Measurements from ENCODE around the gene PPP1R16B. TPM values are rescaled to one million over a fixed set of nuclear protein-coding genes. Genes with fewer than 3 reads are reported as not detected.
A peak's percentile ranks its signal among the peaks of the same experiment; 100 is the strongest.

The PPP1R16B gene
- total RNA-seq (10 to 100 TPM; 45.6 to 60.9 TPM), total RNA-seq (151 to 233 reads per million in 2 donors)

DNA sequence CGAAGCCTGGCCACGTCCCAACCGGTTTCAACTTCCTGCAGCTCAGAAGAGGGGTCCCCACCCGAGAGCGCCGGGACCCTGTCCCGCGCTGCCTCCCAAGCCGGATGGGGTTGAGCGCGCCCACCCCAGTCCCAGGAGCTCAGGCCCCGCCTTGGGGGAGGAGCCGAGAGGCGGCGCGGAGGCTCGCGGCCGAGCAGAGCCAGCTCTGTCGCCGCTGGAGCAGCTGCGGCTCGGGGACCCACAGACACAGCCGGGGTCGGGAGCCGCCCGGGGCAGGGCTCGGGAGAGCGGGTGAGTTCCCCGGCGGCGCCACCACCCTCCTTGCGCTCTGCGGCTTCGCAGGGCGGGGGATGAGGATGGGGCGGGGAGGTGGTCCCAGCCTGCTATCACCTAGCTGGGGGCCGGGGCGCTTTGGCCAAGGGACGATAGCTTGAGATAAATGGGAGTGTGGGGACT, at the start of gene PPP1R16B:
Gene PPP1R16B, plus strand, starts transcription at position 196 of the 456 bp plus-strand sequence. CDS start 30,229 bp downstream, outside the sequence.
- DNase-seq = peak; percentile 63 to 67 (median 66)
- Mint-ChIP-seq H3K4me1 (peaks cover 50% of the 10 kb centered on the region), H3K27me3 (no peaks in the 10 kb centered on the region), H3K27ac (peak within 1 kb of the TSS; percentile 98), H3K4me3 (peak within 1 kb of the TSS; percentile 93), H3K36me3 (ENCODE audit: low read depth) (peaks cover 3% of the 10 kb centered on the region)
- H3K9me3 ChIP-seq (ENCODE audit: control insufficient read depth, low read length, poor library complexity, severe bottlenecking) = no peaks in the 10 kb centered on the region
- ATAC-seq = peak; percentile 60

DNA sequence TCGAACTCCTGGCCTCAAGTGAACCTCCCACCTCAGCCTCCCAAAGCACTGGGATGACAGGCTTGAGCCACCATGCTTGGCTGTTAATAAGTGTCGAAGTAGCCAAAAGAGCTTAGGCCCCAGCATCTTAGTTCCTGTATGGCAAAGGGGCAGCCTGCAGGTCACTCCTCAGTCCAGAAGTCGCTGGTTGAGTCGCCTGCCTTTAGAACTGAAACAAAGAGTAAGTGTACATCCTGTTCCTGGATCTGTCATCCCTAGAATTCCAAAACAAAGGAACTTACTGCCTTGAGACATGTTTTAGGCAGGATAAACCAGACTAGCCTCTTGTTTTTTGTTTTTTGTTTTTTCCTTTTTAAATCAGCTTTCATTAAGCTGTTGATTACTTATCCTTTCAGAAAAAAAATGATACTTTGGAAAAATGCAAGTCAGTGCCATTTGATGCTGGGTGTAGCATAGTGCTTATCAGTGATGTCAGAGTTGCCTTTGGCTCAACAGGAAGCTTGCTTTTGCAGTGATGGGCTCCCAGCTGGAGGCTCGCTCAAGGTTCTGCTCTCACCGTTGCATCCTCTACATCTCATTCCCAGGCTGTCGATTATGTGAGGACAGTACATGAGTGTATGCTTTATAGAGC, 48.2 kb upstream of the PPP1R16B start:
- H3K9me3 ChIP-seq (ENCODE audit: control insufficient read depth, low read length, poor library complexity, severe bottlenecking) = no peaks in the 10 kb centered on the region
- Mint-ChIP-seq H3K27ac (no peak overlapping the region), H3K27me3 (no peaks in the 10 kb centered on the region), H3K4me3 (no peak overlapping the region), H3K36me3 (ENCODE audit: low read depth) (peaks cover 21% of the 10 kb centered on the region), H3K4me1 (peaks cover 14% of the 10 kb centered on the region)
- DNase-seq (no peak), ATAC-seq (no peak)

DNA sequence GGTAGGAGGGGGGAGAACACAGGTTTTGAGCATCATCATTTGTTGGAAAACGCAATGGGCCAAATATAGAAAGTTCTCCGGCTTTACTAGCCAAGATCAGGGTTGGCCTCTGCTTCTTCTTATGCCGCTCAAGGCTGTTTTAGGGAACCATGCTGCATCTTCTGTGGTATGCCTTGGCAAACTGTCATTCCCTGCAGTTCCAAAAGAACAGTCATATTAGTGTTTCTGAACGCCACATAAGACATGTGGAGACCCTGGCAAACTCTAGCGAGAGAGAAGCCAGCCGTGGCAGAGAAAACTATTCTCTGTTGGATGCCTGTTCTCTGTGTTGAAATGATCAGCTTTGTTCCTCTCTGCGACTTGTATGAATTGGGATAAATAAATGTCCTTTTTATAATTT, 46.4 kb upstream of the PPP1R16B start:
- Mint-ChIP-seq H3K27ac (no peak overlapping the region), H3K4me3 (no peak overlapping the region), H3K4me1 (peaks cover 13% of the 10 kb centered on the region), H3K36me3 (ENCODE audit: low read depth) (peaks cover 27% of the 10 kb centered on the region), H3K27me3 (no peaks in the 10 kb centered on the region)
- no peak for ATAC-seq
- H3K9me3 ChIP-seq (ENCODE audit: control insufficient read depth, low read length, poor library complexity, severe bottlenecking) = no peaks in the 10 kb centered on the region
- DNase-seq = no peak

DNA sequence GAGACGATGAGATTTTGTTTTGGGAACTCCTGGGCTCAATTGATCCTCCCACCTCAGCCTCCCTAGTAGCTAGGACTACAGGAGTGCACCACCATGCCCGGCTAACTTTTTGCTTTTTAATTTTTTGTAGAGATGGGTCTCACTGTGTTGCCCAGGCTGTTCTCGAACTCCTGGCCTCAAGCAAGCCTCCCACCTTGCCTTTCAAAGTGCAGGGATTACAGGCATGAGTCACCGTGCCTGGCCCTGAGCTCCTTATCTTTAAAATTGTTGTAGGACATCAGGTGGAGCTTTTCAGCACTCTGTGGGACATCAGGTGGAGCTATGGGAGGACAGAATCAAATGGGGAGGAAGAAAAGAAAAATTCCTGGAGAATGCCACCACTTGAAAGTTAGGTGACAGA, 44.5 kb upstream of the PPP1R16B start:
- Mint-ChIP-seq H3K27me3 (no peaks in the 10 kb centered on the region), H3K36me3 (ENCODE audit: low read depth) (peaks cover 24% of the 10 kb centered on the region), H3K27ac (no peak overlapping the region), H3K4me1 (peaks cover 13% of the 10 kb centered on the region), H3K4me3 (no peak overlapping the region)
- DNase-seq (no peak), ATAC-seq (no peak)
- no peaks in the 10 kb centered on the region for H3K9me3 ChIP-seq (ENCODE audit: control insufficient read depth, low read length, poor library complexity, severe bottlenecking)

DNA sequence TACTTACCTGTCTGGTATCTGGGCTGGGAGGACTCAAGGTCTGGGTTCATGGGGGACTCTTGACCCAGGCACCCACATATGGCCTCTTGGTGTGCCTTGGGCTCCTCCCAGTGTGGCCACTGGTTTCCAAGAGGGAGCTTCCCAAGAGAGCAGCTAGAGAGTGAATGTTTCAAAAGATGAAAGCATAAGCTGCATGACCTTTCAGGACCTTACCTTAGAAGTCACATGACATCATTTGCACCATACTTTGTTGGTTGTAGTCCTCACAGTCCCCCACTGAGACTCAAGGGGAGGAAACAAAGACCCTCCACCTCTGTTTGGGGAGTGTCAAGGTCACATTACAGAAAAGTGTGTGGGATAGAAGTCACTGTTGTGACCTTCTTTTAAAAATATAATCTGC, 43.3 kb upstream of the PPP1R16B start:
- no peak for DNase-seq
- no peak for ATAC-seq
- Mint-ChIP-seq H3K27ac (no peak overlapping the region), H3K4me1 (peaks cover 9% of the 10 kb centered on the region), H3K4me3 (no peak overlapping the region), H3K27me3 (no peaks in the 10 kb centered on the region), H3K36me3 (ENCODE audit: low read depth) (peaks cover 22% of the 10 kb centered on the region)
- no peaks in the 10 kb centered on the region for H3K9me3 ChIP-seq (ENCODE audit: control insufficient read depth, low read length, poor library complexity, severe bottlenecking)

DNA sequence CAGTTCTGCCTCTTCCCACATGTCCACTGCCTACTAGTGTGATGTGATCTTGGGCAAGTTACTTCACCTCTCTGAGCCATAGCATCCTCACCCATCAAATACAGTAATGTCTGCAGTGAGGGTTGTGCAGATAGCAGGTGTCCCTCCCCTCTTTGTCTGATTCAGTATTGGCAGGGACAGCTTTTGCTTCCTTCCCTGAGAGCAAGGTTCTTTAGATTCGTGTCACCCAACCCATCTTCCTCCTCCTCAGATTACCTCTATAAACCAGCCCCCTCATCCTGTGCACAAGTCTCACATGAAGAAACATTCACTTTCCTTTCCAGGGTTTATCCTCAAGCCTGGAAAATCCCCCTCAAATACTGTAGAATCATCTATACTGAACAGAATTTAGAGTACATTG, 41.9 kb upstream of the PPP1R16B start:
- Mint-ChIP-seq H3K27me3 (no peaks in the 10 kb centered on the region), H3K4me1 (peaks cover 9% of the 10 kb centered on the region), H3K27ac (peak overlapping the region; percentile 37), H3K36me3 (ENCODE audit: low read depth) (peaks cover 24% of the 10 kb centered on the region), H3K4me3 (no peak overlapping the region)
- no peaks in the 10 kb centered on the region for H3K9me3 ChIP-seq (ENCODE audit: control insufficient read depth, low read length, poor library complexity, severe bottlenecking)
- ATAC-seq (no peak), DNase-seq (no peak)

DNA sequence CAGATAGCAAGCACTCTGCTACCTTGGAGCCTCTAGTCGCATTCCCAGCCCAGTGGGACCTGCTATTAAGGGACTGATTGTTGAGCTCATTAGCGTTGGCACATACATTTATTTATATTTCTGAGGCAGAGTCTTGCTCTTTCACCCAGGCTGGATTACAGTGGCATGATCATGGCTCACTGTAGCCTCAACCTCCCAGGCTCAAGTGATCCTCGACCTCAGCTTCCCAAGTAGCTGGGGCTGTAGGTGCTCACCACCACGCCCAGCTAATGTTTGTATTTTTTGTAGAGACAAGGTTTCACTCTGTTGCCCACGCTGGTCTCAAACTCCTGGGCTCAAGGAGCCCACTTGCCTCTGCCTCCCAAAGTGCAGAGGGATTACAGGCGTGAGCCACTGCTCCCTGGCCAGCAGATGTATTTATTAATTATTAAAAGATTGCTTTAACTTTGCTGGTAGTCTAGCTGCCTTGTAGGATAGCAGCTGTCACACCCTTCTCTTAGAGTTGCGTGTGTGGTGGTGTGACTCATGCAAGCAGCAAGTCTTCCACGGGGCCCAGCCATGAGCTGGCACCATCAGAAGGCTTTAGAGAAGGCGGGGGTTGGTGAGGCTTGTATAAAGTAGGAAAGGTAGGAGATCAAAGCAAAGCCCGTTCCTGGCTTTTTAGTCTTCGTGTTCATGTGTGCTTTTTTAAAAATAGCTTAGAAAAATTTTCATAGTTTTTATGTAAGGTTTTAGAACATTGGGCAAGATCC, 40.8 kb upstream of the PPP1R16B start:
- ATAC-seq (no peak), DNase-seq (no peak)
- Mint-ChIP-seq H3K27me3 (no peaks in the 10 kb centered on the region), H3K4me3 (no peak overlapping the region), H3K27ac (no peak overlapping the region), H3K4me1 (peaks cover 15% of the 10 kb centered on the region), H3K36me3 (ENCODE audit: low read depth) (peaks cover 29% of the 10 kb centered on the region)
- H3K9me3 ChIP-seq (ENCODE audit: control insufficient read depth, low read length, poor library complexity, severe bottlenecking) = no peaks in the 10 kb centered on the region

DNA sequence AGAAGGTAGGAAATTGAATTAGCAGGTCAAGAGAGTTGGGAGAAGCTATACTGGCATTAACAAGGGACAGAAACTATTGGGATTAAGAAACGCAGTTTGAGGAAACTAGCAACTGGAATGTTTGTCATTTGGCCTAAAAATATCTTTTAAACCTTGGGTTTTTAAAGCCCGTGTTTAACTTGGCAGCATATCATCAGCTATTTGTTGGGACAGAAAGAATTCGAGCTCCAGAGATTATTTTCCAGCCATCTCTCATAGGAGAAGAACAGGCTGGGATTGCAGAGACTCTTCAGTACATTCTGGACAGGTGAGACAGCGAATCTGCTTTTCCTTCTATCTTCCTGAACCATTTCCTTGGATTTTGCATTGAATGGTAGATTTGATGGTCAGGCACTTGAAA, 39.4 kb upstream of the PPP1R16B start:
- Mint-ChIP-seq H3K36me3 (ENCODE audit: low read depth) (peaks cover 23% of the 10 kb centered on the region), H3K27me3 (no peaks in the 10 kb centered on the region), H3K27ac (peak overlapping the region; percentile 70)

DNA sequence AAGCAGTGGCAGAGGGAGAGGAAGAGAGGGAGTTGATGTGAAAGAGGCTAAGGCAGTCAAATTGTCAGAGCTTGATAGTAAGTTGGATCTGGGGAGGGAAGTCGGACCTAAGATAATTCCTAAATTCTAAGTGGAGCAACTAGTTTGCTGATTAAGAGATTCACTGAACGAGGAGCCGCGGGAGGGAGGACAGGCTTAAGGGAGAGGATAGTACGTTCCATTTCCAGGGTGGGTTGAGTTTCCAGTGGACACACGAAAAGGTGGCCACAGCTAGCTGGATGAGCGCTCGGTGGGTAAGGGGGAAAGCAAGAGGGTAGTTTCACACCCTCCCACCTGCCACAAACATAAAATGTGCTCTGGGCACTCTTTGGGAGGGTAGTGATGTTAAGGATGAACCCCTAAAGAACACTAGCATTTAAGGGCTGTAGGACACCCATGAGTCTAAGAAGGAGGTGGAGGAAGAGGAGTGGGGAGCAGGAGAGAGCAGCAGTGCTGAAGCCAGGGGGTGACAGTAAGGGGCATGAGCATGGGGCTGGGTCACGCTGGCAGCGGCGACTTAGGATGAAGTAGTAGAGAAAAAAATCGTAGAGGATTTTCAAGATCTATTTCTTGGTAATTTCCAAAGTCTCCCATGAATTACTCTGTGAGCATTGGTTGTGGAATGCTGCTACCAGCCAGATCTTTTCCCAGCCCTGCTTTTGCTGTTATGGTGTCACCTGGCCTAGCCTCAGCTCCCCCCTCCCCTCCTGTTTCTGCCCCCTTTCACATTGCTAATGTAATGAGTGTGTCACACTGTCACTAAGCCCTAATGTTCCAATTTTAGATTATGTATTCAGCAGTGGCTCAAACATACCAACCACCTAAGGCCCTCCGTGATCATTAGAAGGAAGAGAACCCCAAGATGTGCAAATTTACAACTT, 35.9 kb upstream of the PPP1R16B start:
- no peak for DNase-seq
- no peak for ATAC-seq
- peak overlapping the region; percentile 47 for H3K27ac Mint-ChIP-seq
- peaks cover 8% of the 10 kb centered on the region for H3K4me1 Mint-ChIP-seq
- no peaks in the 10 kb centered on the region for H3K27me3 Mint-ChIP-seq
- H3K36me3 Mint-ChIP-seq (ENCODE audit: low read depth) = peaks cover 22% of the 10 kb centered on the region
- no peak overlapping the region for H3K4me3 Mint-ChIP-seq
- H3K9me3 ChIP-seq (ENCODE audit: control insufficient read depth, low read length, poor library complexity, severe bottlenecking) = no peaks in the 10 kb centered on the region

More for the DNA sequence above, 39.4 kb upstream of the PPP1R16B start:
- Mint-ChIP-seq H3K4me3 (no peak overlapping the region), H3K4me1 (peaks cover 12% of the 10 kb centered on the region)
- H3K9me3 ChIP-seq (ENCODE audit: control insufficient read depth, low read length, poor library complexity, severe bottlenecking) = no peaks in the 10 kb centered on the region
- DNase-seq = no peak
- no peak for ATAC-seq

DNA sequence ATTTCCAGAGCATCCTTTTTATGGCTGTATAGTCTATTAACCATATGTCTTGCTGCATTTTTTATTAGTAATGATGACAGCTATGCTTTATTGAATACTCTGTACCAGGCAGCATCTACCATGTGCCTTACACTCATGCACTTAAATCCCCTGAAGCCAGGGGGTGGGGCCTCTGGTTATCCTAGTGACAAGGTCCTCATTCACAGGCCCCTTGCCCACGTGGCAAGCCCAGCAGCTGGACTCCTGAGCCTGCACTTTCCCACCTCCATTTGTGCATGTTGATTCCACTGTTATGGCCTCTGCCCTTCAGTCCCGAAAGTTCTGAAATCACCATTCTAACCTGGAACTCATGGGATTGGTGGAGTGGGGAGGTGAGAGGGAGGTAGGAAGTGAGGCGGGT, 35.0 kb upstream of the PPP1R16B start:
- Mint-ChIP-seq H3K36me3 (ENCODE audit: low read depth) (peaks cover 22% of the 10 kb centered on the region), H3K4me1 (peaks cover 6% of the 10 kb centered on the region), H3K4me3 (no peak overlapping the region), H3K27me3 (no peaks in the 10 kb centered on the region), H3K27ac (no peak overlapping the region)
- ATAC-seq (no peak), DNase-seq (no peak)
- no peaks in the 10 kb centered on the region for H3K9me3 ChIP-seq (ENCODE audit: control insufficient read depth, low read length, poor library complexity, severe bottlenecking)

DNA sequence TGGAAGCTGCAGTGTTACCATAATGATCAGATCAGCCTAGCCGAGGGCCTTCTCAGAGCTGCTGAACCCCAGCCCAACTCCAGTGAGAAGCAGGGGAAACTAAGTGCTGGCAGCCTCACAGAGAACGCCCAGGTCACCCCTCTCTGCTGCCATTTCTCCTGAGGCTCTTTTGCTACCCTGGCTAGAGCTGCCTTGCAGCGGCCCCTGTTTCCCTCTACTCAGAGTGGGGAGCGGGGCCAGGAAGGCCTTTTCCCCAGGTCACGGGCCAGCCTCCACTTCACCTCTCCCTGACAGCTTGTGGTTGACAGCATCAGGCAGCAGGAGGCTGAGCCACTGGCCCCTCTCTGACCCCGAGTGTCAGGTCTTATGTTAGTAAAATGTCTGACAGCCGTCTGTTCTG, 34.5 kb upstream of the PPP1R16B start:
- peaks cover 22% of the 10 kb centered on the region for H3K36me3 Mint-ChIP-seq (ENCODE audit: low read depth)

DNA sequence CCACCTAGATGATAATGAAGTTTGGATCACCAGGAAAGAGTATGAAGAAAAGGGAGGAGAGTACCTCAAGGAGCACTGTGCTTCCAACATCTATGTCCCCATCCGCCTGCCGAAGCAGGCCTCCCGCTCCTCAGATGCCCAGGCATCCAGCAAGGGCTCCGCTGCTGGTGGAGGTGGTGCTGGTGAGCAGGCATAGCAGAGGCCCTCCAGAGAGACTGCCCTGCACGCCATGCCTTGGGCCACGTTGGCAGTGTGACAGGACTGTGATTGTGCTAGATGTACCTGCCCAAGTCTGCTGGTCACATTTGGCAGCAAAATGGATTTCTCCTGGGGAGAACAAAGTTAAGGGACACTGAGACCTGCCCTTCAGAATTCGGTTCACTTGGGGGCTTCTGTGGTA, 33.9 kb upstream of the PPP1R16B start:
- Mint-ChIP-seq H3K4me1 (peaks cover 6% of the 10 kb centered on the region), H3K27me3 (no peaks in the 10 kb centered on the region), H3K4me3 (no peak overlapping the region), H3K27ac (no peak overlapping the region), H3K36me3 (ENCODE audit: low read depth) (peaks cover 22% of the 10 kb centered on the region)
- DNase-seq (no peak), ATAC-seq (no peak)
- H3K9me3 ChIP-seq (ENCODE audit: control insufficient read depth, low read length, poor library complexity, severe bottlenecking) = no peaks in the 10 kb centered on the region

More for the DNA sequence above, 34.5 kb upstream of the PPP1R16B start:
- Mint-ChIP-seq H3K4me3 (no peak overlapping the region), H3K27ac (no peak overlapping the region), H3K4me1 (peaks cover 6% of the 10 kb centered on the region), H3K27me3 (no peaks in the 10 kb centered on the region)
- no peak for DNase-seq
- ATAC-seq = no peak
- H3K9me3 ChIP-seq (ENCODE audit: control insufficient read depth, low read length, poor library complexity, severe bottlenecking) = no peaks in the 10 kb centered on the region

DNA sequence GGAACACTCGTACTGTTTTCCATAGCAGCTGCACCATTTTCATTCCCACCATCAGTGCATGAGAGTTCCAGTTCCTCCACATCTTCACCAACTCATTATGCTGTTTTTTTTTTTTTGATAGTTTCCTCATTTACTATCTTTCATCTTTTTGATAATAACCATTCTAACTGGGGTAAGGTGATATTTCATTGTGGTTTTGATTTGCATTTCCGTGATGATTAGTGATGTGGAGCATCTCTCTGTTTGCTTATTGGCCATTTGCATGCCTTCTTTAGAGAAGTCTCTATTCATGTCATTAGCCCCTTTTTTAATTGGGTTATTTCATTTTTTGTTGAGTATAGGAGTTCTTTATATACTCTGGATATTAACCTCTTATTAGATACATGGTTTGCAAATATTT, 31.3 kb upstream of the PPP1R16B start:
- Mint-ChIP-seq H3K27ac (no peak overlapping the region), H3K36me3 (ENCODE audit: low read depth) (peaks cover 18% of the 10 kb centered on the region), H3K4me1 (peaks cover 5% of the 10 kb centered on the region), H3K27me3 (no peaks in the 10 kb centered on the region), H3K4me3 (no peak overlapping the region)
- ATAC-seq (no peak), DNase-seq (no peak)
- no peaks in the 10 kb centered on the region for H3K9me3 ChIP-seq (ENCODE audit: control insufficient read depth, low read length, poor library complexity, severe bottlenecking)

Measured in T-helper 17 cell (primary cell).